ENCODE data around the gene ZNF3. TPM values are rescaled to one million over a fixed set of nuclear protein-coding genes. Genes with fewer than 3 reads are reported as not detected.

Gene ZNF3
- total RNA-seq, 2 donors from 2014 or later, result 32.8 to 39.9 TPM

DNA sequence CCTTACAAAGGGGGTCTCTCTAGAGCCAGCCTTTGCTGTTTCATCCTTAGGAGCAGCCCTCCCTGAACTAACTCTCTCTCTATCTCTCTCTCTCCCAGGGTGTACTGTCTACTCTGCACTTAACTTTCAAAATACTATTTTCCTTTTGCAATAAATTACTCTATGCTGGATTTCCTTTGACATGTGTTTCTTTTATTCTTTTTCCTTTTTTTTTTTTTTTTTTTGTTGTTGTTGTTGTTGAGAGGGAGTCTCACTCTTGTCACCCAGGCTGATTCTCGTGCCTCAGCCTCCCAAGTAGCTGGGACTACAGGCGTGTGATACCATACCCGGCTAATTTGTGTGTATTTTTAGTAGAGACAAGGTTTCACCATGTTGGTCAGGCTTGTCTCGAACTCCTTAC lies 1.5 kb upstream of the ZNF3 start:
- Mint-ChIP-seq H3K4me3 (peak overlapping the region; percentile 95), H3K27me3 (ENCODE audit: insufficient read depth) (no peaks in the 10 kb centered on the region), H3K9me3 (peaks cover 11% of the 10 kb centered on the region), H3K4me1 (peaks cover 15% of the 10 kb centered on the region), H3K27ac (peak overlapping the region; percentile 87), H3K36me3 (ENCODE audit: low read depth) (peaks cover 28% of the 10 kb centered on the region)
- Histone ChIP-seq H3K9ac (ENCODE audit: extremely low read depth, low read length, poor library complexity, severe bottlenecking) (no peak overlapping the region), H3K4me3 (ENCODE audit: low read length) (peak overlapping the region; percentile 19), H3K9me3 (ENCODE audit: control insufficient read depth, low read length) (peaks cover 12% of the 10 kb centered on the region), H3K27me3 (ENCODE audit: control insufficient read depth, insufficient read depth, low read length, poor library complexity, severe bottlenecking) (no peaks in the 10 kb centered on the region), H3K4me1 (ENCODE audit: control insufficient read depth, insufficient read depth, low read length) (peaks cover 5% of the 10 kb centered on the region), H3K27ac (ENCODE audit: low read depth, low read length) (no peak overlapping the region), H3K36me3 (ENCODE audit: control insufficient read depth, insufficient read depth, low read length) (peaks cover 22% of the 10 kb centered on the region)
- WGBS, 2 experiments (ENCODE audit: insufficient coverage in 1 of 2, insufficient read length in 1 of 2), result 83 to 95% methylated on average over 4 of the region's 4 CpGs
- TF ChIP-seq, protein P1, sequence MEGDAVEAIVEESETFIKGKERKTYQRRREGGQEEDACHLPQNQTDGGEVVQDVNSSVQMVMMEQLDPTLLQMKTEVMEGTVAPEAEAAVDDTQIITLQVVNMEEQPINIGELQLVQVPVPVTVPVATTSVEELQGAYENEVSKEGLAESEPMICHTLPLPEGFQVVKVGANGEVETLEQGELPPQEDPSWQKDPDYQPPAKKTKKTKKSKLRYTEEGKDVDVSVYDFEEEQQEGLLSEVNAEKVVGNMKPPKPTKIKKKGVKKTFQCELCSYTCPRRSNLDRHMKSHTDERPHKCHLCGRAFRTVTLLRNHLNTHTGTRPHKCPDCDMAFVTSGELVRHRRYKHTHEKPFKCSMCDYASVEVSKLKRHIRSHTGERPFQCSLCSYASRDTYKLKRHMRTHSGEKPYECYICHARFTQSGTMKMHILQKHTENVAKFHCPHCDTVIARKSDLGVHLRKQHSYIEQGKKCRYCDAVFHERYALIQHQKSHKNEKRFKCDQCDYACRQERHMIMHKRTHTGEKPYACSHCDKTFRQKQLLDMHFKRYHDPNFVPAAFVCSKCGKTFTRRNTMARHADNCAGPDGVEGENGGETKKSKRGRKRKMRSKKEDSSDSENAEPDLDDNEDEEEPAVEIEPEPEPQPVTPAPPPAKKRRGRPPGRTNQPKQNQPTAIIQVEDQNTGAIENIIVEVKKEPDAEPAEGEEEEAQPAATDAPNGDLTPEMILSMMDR (conservative IDR thresholded peaks at IDR 0.05), result no peak
- DNase-seq, result no peak

DNA sequence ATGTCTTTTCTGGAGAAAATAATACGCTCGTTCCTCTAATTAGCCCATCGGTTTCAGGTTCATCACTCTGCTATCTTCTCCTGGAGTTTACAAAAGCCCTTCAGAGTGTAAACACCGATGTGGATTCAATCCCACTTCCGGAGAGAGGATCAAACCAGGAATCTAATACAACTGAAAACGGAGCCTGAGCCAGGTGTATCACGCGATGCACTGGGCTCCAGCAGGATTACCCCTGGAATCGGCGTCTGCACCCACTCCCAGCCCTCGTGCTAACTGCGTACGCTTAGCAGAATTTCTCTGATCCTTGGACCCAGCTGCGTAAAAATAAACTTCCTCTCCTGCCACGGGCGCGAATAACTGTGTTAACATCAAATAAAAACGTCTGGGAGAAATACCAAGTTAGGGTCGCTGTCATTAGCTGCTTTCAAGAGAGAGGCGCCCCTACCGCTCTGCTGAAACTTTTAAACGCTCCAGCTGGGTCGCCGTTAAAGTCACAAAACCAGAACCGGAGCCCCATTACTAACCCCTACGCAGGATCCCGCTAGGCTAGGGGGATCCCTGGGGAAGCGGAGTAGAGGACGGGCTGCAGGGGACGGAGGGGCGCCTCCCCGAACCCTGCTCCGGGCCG lies 502 bp downstream of the ZNF3 start:
- Mint-ChIP-seq H3K27me3 (ENCODE audit: insufficient read depth) (no peaks in the 10 kb centered on the region), H3K4me3 (peak overlapping the region; percentile 95), H3K9me3 (peaks cover 24% of the 10 kb centered on the region), H3K27ac (peak overlapping the region; percentile 98), H3K4me1 (peaks cover 15% of the 10 kb centered on the region), H3K36me3 (ENCODE audit: low read depth) (peaks cover 45% of the 10 kb centered on the region)
- peak; percentile 66 for DNase-seq
- WGBS, 2 experiments (ENCODE audit: insufficient coverage in 1 of 2, insufficient read length in 1 of 2), result 2 to 5% methylated on average over 19 to 34 of the region's 34 CpGs
- peak overlapping the region; percentile 99 for H3K9ac ChIP-seq (ENCODE audit: extremely low read depth, low read length, poor library complexity, severe bottlenecking)
- TF ChIP-seq, protein P1 (conservative IDR thresholded peaks at IDR 0.05), result no peak
- peaks cover 5% of the 10 kb centered on the region for H3K4me1 ChIP-seq (ENCODE audit: control insufficient read depth, insufficient read depth, low read length)
- peak overlapping the region; percentile 99 for H3K4me3 ChIP-seq (ENCODE audit: low read length)
- H3K9me3 ChIP-seq (ENCODE audit: control insufficient read depth, low read length), result peaks cover 26% of the 10 kb centered on the region
- no peaks in the 10 kb centered on the region for H3K27me3 ChIP-seq (ENCODE audit: control insufficient read depth, insufficient read depth, low read length, poor library complexity, severe bottlenecking)
- H3K27ac ChIP-seq (ENCODE audit: low read depth, low read length), result peak overlapping the region; percentile 95
- H3K36me3 ChIP-seq (ENCODE audit: control insufficient read depth, insufficient read depth, low read length), result peaks cover 41% of the 10 kb centered on the region

DNA sequence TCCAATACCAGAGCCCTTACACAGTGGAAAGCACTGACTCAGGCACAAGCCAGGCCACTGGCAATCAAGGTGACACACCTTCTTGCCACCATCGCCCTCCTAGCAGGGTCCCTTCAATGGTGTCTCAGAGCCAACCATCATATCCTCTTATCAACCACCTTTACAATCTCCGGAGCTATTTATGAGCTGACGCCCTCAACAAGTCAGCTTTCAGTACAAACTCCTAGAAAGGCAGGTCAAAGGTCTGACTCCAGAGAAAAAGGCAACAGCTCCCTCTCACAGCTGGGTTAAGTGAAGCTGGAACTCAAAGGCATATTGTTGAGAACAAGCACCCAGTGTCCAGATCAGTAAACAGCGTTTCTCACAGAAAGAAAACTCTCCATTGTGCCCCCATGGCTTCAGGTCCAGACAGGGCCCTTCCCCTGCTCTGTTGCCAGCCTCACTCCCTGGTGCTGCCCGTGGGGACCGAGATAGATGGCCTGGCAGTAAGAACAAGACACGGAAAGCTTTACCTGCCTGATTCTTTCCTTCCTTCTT lies 2.4 kb downstream of the ZNF3 start:
- H3K4me3 Mint-ChIP-seq, result peak overlapping the region; percentile 95
- Histone ChIP-seq H3K4me1 (ENCODE audit: control insufficient read depth, insufficient read depth, low read length) (peaks cover 5% of the 10 kb centered on the region), H3K9ac (ENCODE audit: extremely low read depth, low read length, poor library complexity, severe bottlenecking) (no peak overlapping the region), H3K36me3 (ENCODE audit: control insufficient read depth, insufficient read depth, low read length) (peaks cover 61% of the 10 kb centered on the region), H3K4me3 (ENCODE audit: low read length) (peak overlapping the region; percentile 99), H3K27ac (ENCODE audit: low read depth, low read length) (no peak overlapping the region), H3K27me3 (ENCODE audit: control insufficient read depth, insufficient read depth, low read length, poor library complexity, severe bottlenecking) (no peaks in the 10 kb centered on the region), H3K9me3 (ENCODE audit: control insufficient read depth, low read length) (peaks cover 46% of the 10 kb centered on the region)
- H3K4me1 Mint-ChIP-seq, result peaks cover 15% of the 10 kb centered on the region
- H3K36me3 Mint-ChIP-seq (ENCODE audit: low read depth), result peaks cover 64% of the 10 kb centered on the region
- 94 to 97% methylated on average over 6 to 7 of the region's 7 CpGs for WGBS, 2 experiments (ENCODE audit: insufficient coverage in 1 of 2, insufficient read length in 1 of 2)
- peak overlapping the region; percentile 82 for H3K27ac Mint-ChIP-seq
- TF ChIP-seq, protein P1 (conservative IDR thresholded peaks at IDR 0.05), result no peak
- no peaks in the 10 kb centered on the region for H3K27me3 Mint-ChIP-seq (ENCODE audit: insufficient read depth)
- H3K9me3 Mint-ChIP-seq, result peaks cover 44% of the 10 kb centered on the region
- no peak for DNase-seq

Measured in endodermal cell (in vitro differentiated cells).